Activated T-cell treated with anti-CD3 and anti-CD28 coated beads, Interleukin-2, amount 50 U/mL, for 24 hours (primary cell): ENCODE results near the gene RBM38.

Experiments used
- DNase-seq: peaks from one replicate; pipeline ENCODE4 v3.0.0-alpha.2; 2020
- H3K27ac Mint-ChIP-seq: 2 replicates; pipeline ENCODE4 v1.8.0; 2020; ENCODE audit warnings: mild to moderate bottlenecking, mixed read lengths
- H3K27me3 Mint-ChIP-seq: 2 replicates; pipeline ENCODE4 v1.8.0; 2020; ENCODE audit warnings: mixed read lengths
- H3K36me3 Mint-ChIP-seq: 2 replicates; pipeline ENCODE4 v1.8.0; 2020; ENCODE audit warnings: low read depth, mixed read lengths
- H3K4me1 Mint-ChIP-seq: 2 replicates; pipeline ENCODE4 v1.8.0; 2020; ENCODE audit warnings: low read depth, mixed read lengths
- H3K4me3 Mint-ChIP-seq: 2 replicates; pipeline ENCODE4 v1.8.0; 2020; ENCODE audit warnings: mild to moderate bottlenecking, moderate library complexity, mixed read lengths
- H3K9me3 Mint-ChIP-seq: 2 replicates; pipeline ENCODE4 v1.8.0; 2020; ENCODE audit warnings: mixed read lengths

RBM38 gene

DNA sequence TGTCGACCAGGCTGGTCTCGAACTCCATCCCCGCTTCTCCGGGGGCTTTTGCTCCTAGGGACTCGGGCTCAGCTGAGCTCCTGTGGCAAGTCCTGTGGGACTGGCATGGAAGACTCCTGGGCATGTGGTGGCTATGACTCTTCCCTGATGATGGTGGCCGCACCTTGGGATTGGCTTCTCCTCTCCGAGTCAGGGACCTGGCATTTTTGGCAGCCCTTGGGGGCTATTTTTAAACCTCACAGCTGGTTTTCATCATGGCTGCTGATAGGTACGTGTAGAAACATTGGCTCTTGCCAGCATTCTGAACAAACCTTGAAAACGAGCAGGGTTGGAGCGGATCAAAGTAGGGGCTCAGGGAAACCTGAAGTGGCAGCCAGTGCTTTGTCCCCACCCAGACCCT, 54.1 kb downstream of the RBM38 start:
- Mint-ChIP-seq H3K4me3 (no peak overlapping the region), H3K36me3 (no peaks in the 10 kb centered on the region), H3K9me3 (no peaks in the 10 kb centered on the region), H3K27me3 (no peaks in the 10 kb centered on the region), H3K27ac (no peak overlapping the region), H3K4me1 (peaks cover 2% of the 10 kb centered on the region)
- DNase-seq: no peak

GRCh38 chr20:57445774-57446173, 54.6 kb downstream of the RBM38 start:
- Mint-ChIP-seq H3K9me3 (no peaks in the 10 kb centered on the region), H3K27ac (no peak overlapping the region), H3K4me3 (no peak overlapping the region), H3K36me3 (no peaks in the 10 kb centered on the region), H3K4me1 (peaks cover 6% of the 10 kb centered on the region), H3K27me3 (no peaks in the 10 kb centered on the region)
- DNase-seq: no peak

- H3K4me3 Mint-ChIP-seq: no peak overlapping the region
- H3K36me3 Mint-ChIP-seq: no peaks in the 10 kb centered on the region
- H3K27ac Mint-ChIP-seq: no peak overlapping the region
- no peaks in the 10 kb centered on the region for H3K9me3 Mint-ChIP-seq
- peaks cover 26% of the 10 kb centered on the region for H3K4me1 Mint-ChIP-seq
- DNase-seq: no peak
- no peaks in the 10 kb centered on the region for H3K27me3 Mint-ChIP-seq
Measured at GRCh38 chr20:57448764-57449354, 57.7 kb downstream of the RBM38 start.

DNA sequence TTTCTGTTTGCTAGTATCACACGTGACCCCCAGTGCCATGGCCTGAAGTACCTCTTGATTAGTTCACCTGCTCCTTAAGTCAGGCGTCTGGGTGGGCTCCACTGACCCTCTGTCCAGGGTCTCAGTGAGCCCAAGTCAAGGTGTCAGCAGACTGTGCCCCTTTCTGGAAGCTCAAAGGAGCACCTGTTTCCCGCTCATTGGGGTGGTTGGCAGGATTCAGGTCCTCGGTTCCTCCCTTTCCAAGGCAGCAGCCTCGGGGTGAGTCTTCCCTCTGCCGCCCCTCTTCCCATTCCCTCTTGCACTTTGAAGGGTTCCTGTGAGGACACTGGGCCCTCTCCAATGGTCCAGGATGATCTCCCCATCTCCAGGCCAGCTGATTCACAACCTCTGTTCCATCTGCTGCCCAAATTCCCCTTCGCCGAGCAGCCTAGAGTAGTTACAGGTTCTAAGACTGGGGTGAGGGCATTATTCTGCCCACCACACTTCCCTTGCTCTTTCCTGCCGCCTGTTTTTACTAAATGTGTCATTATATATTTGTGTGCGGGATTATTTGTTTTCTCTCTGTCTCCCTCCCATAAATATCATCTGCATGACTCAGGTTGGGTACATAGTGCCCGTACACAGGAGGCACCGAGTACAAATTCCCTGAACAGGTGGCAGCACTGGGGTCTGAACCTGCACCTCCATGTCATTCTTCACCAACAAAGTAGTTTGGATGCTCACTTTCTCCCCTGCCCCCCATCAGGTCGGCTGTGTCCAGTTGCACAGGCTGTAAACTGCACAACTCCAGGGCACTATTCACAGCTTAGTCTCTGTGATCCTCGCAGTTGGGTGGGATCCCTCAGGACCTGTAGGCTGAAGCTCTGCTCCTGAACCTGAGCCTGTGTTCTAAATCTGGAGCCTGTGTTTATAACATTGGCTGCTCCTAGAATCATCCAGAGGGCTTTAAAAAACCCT, 58.5 kb downstream of the RBM38 start:
- DNase-seq: no peak
- no peaks in the 10 kb centered on the region for H3K36me3 Mint-ChIP-seq
- H3K4me1 Mint-ChIP-seq: peaks cover 26% of the 10 kb centered on the region
- H3K27ac Mint-ChIP-seq: no peak overlapping the region
- no peaks in the 10 kb centered on the region for H3K27me3 Mint-ChIP-seq
- no peaks in the 10 kb centered on the region for H3K9me3 Mint-ChIP-seq
- no peak overlapping the region for H3K4me3 Mint-ChIP-seq

DNA sequence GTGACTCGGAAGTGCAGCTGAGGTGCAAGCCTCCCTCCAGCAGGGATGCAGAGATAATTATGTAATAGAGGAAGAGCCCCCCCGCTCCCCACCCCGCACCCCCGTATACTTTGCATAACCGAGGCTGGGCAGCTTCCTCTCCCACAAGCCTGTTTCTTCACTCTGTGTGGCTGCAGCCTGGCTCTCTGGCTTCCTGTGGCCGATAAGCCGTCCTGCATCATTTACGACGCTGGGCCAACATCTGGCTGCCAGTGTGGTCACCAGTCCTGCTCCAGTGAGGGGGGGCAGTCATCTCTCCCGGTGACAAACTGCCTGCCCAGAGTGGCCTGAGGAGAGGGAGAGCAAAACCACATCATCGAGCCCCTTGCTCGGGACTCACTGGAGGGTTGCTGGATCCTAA, 59.2 kb downstream of the RBM38 start:
- Mint-ChIP-seq H3K9me3 (no peaks in the 10 kb centered on the region), H3K27ac (no peak overlapping the region)

DNA sequence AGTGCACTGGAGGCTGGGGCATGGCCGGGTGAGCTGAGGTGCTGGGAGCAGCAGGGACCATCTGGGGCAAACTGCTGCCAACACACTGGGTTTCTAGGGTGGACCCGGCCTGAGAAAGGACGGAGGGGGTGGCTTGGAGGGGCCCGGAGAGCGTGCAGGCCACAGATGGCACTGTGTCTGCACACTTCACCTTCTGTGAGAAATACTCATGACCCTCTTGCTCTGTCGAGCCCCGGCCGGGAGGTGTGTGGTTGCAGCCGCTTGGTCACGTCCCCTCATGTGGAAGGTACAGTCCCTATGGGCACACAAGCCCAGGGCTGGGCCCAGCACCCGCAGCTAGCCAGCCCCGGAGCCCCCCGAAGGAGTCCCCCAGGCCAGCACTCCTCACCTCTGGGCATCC, 59.7 kb downstream of the RBM38 start:
- H3K36me3 Mint-ChIP-seq: no peaks in the 10 kb centered on the region
- H3K9me3 Mint-ChIP-seq: no peaks in the 10 kb centered on the region
- no peaks in the 10 kb centered on the region for H3K27me3 Mint-ChIP-seq
- H3K4me3 Mint-ChIP-seq: no peak overlapping the region
- H3K4me1 Mint-ChIP-seq: peaks cover 26% of the 10 kb centered on the region
- DNase-seq: peak; percentile 38
- peak overlapping the region; percentile 20 for H3K27ac Mint-ChIP-seq

More for the DNA sequence above, 59.2 kb downstream of the RBM38 start:
- H3K36me3 Mint-ChIP-seq: no peaks in the 10 kb centered on the region
- H3K4me3 Mint-ChIP-seq: no peak overlapping the region
- no peaks in the 10 kb centered on the region for H3K27me3 Mint-ChIP-seq
- DNase-seq: no peak
- H3K4me1 Mint-ChIP-seq: peaks cover 26% of the 10 kb centered on the region

- Mint-ChIP-seq H3K27ac (no peak overlapping the region), H3K27me3 (no peaks in the 10 kb centered on the region), H3K4me3 (no peak overlapping the region), H3K9me3 (no peaks in the 10 kb centered on the region), H3K36me3 (no peaks in the 10 kb centered on the region), H3K4me1 (peaks cover 26% of the 10 kb centered on the region)
- no peak for DNase-seq
Measured at GRCh38 chr20:57451431-57451794, 60.2 kb downstream of the RBM38 start.

DNA sequence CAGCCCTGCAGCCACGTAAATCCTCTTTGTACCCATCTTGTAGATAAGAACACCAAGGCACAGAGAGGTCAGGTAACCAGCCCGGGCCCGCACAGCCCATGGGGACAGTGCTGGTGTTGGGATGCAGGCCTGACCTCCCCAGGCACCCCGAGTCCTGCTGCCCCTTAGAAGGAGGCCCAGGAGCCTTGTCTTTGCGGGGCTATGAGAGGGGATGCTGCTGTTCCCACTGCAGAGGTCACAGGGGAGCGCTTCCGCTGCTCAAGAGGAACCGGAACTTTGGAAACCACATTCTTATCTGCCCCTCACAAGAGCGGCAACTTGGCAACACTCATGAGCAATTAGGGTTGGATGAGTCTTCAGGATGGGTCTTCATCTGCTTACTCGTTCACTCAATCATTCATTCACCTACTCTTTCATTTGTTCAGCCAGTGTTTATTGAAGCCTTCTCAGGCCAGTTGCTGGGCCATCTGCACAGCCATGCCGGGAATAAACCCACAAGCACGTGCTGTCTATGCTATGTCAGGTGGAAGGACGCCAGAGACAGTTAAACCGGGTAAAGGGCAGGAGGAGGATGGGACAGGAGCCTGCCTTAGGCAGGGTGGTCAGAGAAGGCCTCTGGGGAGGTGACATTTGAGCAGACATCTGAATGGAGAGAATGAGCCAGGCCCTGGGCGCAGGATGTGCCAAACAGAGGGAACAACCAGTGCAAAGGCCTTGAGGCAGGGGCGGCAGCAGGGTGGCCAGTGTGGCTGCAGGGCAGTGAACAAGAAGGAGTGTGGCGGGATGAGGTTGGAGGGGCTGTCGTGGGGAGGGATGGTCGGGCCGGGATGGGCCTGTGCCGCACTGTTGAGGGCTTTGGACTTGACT, 60.8 kb downstream of the RBM38 start:
- peaks cover 26% of the 10 kb centered on the region for H3K4me1 Mint-ChIP-seq
- no peaks in the 10 kb centered on the region for H3K27me3 Mint-ChIP-seq
- no peaks in the 10 kb centered on the region for H3K9me3 Mint-ChIP-seq
- no peak overlapping the region for H3K4me3 Mint-ChIP-seq
- no peaks in the 10 kb centered on the region for H3K36me3 Mint-ChIP-seq
- H3K27ac Mint-ChIP-seq: peak overlapping the region; percentile 66
- DNase-seq: peak; percentile 42

GRCh38 chr20:57455386-57455785, 64.2 kb downstream of the RBM38 start:
- no peak overlapping the region for H3K27ac Mint-ChIP-seq
- DNase-seq: no peak
- peaks cover 23% of the 10 kb centered on the region for H3K4me1 Mint-ChIP-seq

DNA sequence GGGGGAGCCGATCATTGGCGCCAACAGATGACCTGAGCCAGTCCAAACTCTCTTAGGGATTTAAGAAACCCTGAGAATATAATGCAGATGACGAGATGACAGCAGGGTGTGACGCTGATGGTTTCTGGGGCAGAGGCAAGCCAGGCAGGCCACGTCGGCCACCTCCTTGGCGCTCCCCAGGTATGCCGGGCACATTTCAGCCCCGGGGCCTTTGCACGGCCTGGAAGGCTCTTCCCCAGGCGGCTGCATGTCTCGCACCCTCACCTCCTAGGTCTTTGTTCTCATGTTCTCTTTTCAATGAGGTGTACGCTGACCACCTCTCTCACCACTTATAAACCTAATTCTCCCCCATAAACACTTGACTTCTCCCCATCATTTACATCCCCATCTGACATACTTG, 64.9 kb downstream of the RBM38 start:
- no peaks in the 10 kb centered on the region for H3K27me3 Mint-ChIP-seq
- no peaks in the 10 kb centered on the region for H3K36me3 Mint-ChIP-seq
- no peaks in the 10 kb centered on the region for H3K9me3 Mint-ChIP-seq
- H3K4me1 Mint-ChIP-seq: peaks cover 17% of the 10 kb centered on the region
- no peak overlapping the region for H3K4me3 Mint-ChIP-seq
- H3K27ac Mint-ChIP-seq: no peak overlapping the region
- no peak for DNase-seq

More at GRCh38 chr20:57455386-57455785, 64.2 kb downstream of the RBM38 start:
- H3K4me3 Mint-ChIP-seq: no peak overlapping the region
- H3K36me3 Mint-ChIP-seq: no peaks in the 10 kb centered on the region
- H3K27me3 Mint-ChIP-seq: no peaks in the 10 kb centered on the region
- H3K9me3 Mint-ChIP-seq: no peaks in the 10 kb centered on the region

DNA sequence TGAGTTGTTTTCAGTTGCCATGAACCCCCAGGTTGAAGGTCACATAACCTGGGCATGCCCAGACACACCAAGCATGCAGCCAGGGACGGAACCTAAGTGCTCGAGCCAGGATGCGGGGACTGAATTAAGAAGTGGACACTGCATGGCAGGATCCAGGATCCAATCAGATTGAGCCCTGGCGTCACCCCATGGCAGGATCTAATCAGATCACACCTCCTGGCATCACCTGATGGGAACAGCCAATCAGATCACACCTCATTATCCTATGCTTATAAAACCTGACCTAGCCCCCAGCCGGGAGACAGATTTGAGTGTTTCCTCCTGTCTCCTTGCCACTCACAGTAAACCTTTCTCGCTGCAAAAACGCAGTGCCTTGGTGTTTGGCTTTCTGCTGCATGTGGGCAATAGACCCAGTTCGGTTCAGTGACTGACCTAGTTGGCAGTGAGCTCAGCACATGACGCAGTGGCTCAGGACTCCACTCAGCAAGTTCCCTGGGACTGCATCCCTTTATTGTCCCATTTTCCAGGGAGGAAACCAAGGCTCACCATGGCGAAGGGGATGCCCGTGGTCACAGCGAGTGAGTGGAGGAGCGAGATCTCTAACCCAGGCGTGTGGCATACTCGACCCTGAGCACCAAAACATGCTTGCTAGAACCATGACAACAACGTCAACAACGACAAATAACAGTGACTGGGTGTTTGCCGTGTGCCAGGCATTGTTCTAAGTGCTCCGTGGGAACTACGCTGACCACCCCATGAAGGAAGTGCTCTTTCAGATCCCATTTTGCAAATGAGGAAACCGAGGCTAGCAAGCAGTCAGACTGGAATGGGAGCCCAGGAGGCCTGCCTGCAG, 66.3 kb downstream of the RBM38 start:
- Mint-ChIP-seq H3K9me3 (no peaks in the 10 kb centered on the region), H3K4me3 (no peak overlapping the region), H3K4me1 (peaks cover 4% of the 10 kb centered on the region), H3K27ac (no peak overlapping the region), H3K36me3 (no peaks in the 10 kb centered on the region), H3K27me3 (no peaks in the 10 kb centered on the region)
- DNase-seq: no peak

DNA sequence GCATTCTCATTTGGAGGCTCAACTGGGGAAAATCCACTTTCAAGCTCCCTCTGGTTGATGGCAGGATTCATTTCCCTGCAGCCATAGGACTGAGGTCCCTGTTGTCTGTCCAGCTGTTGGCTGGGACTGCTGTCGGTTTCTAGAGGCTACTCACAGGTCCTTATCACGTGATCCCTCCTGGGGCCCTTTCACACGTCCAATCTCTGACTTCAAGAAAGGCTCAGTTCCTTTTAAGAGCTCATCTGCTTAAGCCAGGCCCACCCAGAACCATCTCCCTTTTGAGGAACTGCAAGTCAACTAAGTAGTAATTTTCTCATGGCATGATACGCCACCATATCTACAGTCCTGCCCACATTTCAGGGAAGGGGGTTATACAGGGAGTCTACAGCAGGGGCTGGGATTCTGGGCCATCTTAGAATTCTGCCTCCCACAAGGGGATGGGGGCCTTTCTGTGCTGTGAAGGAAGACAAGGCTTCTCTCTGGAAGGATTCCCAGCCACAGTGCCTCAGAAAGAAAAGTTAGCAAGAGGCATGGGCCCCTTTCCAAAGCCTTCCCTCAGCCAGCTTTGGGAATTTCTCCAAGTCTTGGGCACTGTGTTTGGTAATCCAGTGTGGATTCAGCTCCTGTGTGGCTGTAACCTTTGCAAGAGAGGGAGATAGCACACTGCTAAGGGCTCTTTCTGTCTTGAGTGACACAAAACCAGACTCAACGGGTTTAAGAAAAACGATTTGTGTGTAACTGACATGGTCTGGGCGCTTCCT, 67.4 kb downstream of the RBM38 start:
- H3K36me3 Mint-ChIP-seq: no peaks in the 10 kb centered on the region
- no peak overlapping the region for H3K4me3 Mint-ChIP-seq
- DNase-seq: no peak
- no peak overlapping the region for H3K27ac Mint-ChIP-seq
- no peaks in the 10 kb centered on the region for H3K9me3 Mint-ChIP-seq
- H3K4me1 Mint-ChIP-seq: no peaks in the 10 kb centered on the region
- no peaks in the 10 kb centered on the region for H3K27me3 Mint-ChIP-seq
